Measurements from ENCODE around the gene GSK3A.

GSK3A gene

DNA sequence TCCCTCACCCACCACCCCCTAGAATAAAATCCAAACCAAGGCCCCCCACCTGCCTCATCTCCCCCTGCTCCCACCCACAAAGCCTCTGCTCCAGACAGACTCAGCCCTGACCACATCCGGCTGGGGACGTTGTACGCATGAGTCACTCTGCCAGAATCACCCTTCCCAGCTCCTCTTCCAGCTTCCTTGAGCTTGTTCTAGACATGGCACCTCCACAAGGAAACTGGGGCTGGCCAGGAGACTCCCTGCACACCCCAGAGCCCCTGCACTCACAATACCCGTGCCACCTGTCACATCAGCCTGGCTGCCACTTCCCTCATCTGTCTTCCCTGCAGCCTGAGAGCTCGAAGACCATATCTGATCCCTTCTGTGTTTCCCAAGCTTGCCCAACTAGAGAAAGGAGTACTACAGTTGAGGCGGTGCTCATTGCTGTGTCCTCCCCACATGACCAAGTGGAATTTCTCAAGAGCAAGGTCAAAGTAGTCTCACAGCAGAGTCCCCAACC is 34.6 kb downstream of the GSK3A start:
- TF ChIP-seq, protein P1, sequence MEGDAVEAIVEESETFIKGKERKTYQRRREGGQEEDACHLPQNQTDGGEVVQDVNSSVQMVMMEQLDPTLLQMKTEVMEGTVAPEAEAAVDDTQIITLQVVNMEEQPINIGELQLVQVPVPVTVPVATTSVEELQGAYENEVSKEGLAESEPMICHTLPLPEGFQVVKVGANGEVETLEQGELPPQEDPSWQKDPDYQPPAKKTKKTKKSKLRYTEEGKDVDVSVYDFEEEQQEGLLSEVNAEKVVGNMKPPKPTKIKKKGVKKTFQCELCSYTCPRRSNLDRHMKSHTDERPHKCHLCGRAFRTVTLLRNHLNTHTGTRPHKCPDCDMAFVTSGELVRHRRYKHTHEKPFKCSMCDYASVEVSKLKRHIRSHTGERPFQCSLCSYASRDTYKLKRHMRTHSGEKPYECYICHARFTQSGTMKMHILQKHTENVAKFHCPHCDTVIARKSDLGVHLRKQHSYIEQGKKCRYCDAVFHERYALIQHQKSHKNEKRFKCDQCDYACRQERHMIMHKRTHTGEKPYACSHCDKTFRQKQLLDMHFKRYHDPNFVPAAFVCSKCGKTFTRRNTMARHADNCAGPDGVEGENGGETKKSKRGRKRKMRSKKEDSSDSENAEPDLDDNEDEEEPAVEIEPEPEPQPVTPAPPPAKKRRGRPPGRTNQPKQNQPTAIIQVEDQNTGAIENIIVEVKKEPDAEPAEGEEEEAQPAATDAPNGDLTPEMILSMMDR (IDR thresholded peaks at IDR 0.05; ENCODE audit: insufficient read depth, missing control alignments): no peak
- no peak for FAIRE-seq

DNA sequence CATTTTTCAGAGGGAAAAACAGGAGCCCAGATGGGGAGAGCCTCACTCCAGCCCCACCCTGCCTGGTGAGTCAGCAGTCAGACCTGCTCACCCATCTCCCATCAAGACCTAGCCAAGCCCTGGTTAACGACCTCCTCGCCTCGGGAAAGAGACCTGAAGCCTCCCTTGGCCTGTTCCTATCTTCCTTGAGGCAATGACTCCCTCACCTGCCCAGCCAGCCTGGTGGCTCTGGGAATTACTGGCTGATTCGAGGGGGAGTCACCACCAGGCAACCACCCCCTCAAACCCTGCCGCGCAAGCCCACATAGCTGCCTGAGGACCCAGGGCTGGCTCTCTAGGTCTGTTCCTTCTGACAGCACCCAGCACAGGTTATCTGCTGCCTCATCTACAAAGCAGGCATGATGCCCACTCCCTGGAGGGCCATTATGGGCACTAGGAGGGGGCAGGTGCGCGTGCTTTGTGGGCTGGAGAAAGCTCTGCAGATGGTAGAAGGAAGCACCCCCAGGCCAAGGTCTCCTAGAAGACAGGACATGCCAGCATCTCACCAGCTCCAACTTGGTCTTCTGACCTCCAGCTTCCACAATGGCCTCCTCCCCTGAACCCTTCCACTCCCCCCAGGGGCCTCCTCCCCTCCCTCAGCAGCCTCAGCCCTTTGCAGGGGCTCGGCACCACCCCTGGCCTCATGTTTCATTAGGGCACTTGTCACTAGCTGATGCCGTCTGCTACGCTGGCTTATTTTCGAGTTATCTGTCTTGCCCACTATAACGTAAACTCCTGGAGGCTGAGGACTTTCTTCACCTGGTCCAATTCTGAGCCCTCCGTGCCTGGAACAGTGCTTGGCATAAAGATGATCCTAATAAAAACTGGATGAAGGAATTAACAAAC is 35.3 kb downstream of the GSK3A start:
- FAIRE-seq: no peak
- TF ChIP-seq, protein P1 (IDR thresholded peaks at IDR 0.05; ENCODE audit: insufficient read depth, missing control alignments): no peak
- DNase-seq (ENCODE audit: insufficient read length, low spot score): no peak

More for the DNA sequence above, 34.6 kb downstream of the GSK3A start:
- DNase-seq (ENCODE audit: insufficient read length, low spot score): no peak

DNA sequence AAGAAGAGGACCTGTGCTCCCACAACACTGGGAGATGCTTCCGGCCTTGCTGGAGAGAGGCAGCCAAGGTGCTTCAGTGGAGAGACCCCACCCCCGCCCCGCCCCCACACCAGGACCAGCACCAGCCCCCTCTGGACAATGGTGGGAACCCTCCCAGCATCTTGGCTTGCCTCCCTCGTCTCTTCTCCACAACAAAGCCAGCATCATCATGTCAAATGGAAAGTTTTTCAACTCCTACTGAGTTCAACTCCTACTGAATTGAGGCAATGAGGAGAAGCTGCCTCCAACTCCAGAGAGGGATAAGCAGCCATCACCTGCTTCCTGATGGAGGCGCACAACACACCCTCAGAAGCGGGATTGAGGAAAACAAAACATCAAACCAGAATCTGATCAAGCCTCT is 37.7 kb downstream of the GSK3A start:
- FAIRE-seq (no peak), DNase-seq (ENCODE audit: insufficient read length, low spot score) (no peak)

DNA sequence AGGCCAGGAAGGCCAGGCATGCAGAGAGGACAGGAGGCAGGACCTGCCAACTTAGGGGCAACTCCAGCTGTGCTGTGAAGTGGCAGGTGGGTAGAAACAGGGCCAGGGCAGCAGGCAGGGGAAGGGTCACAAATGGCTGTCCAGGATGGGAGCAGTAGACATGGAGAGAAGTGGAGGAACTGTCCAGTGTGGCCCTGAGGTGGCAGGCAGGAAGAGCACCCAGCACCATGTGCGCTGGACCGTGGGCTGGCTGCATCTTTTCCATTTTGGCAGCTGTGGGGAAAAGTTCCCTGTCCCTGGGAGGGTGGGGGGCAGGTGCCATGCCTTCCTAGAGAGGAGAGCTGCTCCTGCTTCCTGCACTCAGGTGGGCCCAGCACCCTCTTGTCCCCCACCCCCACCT is 38.7 kb downstream of the GSK3A start:
- TF ChIP-seq, protein P1 (IDR thresholded peaks at IDR 0.05; ENCODE audit: insufficient read depth, missing control alignments): no peak
- no peak for FAIRE-seq
- no peak for DNase-seq (ENCODE audit: insufficient read length, low spot score)

More for the DNA sequence above, 37.7 kb downstream of the GSK3A start:
- TF ChIP-seq, protein P1 (IDR thresholded peaks at IDR 0.05; ENCODE audit: insufficient read depth, missing control alignments): no peak

DNA sequence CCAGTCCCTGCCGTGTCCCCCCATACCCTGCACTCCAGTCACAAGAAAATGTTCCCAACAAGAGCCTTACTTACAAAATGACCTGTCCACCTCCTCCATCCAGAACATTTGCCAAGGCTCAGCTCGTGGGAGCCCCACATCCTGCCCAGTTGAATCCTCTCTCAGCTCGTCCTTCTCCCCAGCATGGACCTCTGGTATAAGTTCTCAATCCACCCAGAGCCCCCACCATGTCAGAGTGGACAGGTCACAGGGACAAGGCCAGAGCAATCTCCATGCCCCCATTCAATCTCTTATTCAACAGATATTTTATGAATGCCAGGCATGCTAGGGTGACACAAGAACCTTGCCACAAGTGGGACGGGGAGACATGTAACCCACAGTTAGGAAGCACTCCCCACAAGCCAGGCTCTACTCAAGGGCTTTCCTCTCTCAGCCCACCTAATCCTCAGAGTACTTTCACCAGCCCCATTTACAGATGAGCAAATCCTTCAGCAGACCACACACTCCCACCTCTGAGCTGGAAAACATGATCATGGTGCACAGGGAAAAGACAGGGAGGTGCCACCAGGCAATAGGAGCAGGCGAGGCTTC is 40.0 kb downstream of the GSK3A start:
- FAIRE-seq (no peak), DNase-seq (ENCODE audit: insufficient read length, low spot score) (no peak)
- TF ChIP-seq, protein P1 (IDR thresholded peaks at IDR 0.05; ENCODE audit: insufficient read depth, missing control alignments): no peak

DNA sequence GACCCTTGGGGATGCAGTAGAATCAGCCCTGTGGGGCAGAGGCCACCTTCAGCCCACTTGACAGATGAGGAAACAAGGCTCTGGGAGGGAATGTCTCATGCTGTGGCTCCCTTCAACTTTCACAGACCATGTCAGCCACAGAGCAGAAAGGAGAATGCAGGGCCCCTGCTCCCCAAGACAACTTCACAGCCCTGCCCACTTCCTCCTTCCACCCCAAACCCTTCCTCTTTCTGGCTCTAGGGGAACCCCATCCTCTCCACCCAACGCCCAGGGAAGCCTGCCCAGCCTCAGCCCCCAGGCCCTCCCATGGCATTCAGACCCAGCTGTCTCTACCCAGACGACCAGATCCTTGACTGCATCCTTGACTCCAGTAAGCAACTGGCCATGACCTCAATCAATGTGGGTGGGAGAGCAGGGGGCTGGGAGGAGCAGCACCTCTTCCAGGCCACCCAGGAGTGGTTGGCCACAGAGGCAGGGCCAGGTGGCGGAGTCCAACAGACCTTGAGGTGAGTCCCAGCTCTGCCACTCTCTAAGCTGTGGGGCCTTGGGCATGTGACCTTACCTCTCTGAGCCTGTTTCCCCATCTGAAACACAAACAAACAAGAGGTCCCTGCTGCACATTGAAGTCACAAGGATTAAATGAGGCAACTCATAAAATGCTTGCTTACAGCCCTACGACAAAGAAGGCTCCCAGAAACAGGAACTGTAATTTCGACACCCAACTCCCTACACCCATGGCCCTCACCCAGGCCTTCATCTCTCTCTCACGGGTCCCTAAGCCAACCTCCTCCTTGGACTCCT is 40.7 kb downstream of the GSK3A start:
- FAIRE-seq (no peak), DNase-seq (ENCODE audit: insufficient read length, low spot score) (no peak)
- TF ChIP-seq, protein P1 (IDR thresholded peaks at IDR 0.05; ENCODE audit: insufficient read depth, missing control alignments): no peak

Data from D721Med (cell line).